ENCODE results near the gene DNAJB2.
"Not testable (repeated sequence)": the region's sequence is repeated elsewhere in the genome, so short reads cannot be mapped to it uniquely, and the experiment has no call there.

Gene DNAJB2

DNA sequence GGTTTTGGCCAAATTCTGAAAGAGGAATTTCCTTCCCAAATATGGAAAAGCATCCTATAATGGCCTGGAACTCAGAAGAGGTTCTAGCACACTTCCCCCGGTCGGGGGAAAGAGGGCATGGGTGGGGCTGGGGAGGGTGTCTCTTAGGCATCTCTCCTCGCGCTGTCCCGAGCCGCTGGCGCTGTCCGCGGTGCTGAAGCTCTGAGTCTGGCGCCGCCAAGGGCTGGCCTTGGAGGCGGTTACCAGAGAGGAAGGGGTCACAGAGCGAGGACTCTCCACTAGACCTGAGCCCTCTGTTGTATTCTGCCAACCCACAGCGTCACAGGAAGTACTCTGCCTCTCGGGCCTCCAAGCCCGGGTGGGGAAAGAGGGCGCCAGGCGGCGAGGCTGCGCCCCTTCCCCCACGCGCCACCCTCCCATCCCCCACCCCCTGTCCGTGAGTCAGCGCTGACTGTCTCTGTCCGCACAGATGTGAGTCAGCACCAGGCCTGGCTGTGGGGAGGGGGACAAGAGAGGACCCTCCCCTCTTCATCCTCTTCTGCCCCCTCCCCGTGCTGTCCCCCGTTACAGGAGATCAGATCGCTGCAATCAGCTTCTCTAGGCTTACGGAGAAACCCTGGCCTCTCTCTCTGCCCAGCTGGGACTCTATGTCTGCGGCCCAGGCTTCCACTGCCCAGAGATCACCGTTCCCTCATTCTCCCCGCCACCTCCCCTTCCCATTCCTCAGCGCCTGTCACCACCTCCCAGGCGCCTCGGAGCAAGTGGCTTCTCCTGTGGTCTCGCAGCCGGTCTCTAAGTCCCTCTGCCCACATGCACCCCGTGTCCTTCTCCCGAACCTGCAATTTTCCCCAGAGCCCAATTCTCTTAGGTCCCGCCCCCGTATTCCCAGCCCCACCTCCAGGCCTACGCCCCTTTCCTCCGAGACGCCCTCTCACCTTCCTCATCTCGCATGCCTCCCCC lies 29.3 kb downstream of the DNAJB2 start:
- Histone ChIP-seq H3K23ac (ENCODE audit: low read length) (no peak overlapping the region), H3K9ac (ENCODE audit: low read length) (no peak overlapping the region)
- WGBS (ENCODE audit: extremely low coverage, insufficient coverage, insufficient read length), result no CpG with 5 or more reads among the region's 45 CpGs

DNA sequence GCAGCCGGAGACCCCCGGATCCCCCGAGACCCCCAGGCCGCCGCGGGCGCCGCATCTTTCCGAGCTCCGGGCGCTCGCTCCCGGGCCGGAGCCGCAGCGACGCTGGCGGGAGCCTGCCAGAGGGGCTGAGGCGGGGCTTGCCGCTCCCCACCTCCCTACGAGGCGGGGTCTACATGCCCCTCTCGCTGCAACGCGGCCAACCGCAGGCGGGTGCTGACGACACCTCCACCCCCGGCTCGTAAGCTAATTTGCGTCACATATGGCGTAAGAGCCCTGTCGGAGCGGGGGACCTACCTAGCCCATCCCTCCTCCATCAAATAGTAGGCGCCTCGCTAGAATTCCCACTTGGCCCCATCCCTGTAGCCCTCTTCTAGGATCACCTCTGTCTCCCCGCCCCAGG lies 30.1 kb downstream of the DNAJB2 start, which contains the start of gene PTPRN:
TSS of gene PTPRN (minus strand) at position 124 of the 400 bp plus-strand sequence. CDS start at position 55, 69 bp downstream.
- no peak within 1 kb of the TSS for H2BK120ac ChIP-seq (ENCODE audit: insufficient read depth, low read length, poor library complexity)
- no CpG with 5 or more reads among the region's 37 CpGs for WGBS (ENCODE audit: extremely low coverage, insufficient coverage, insufficient read length)
- no peaks in the 10 kb centered on the region for H3K36me3 ChIP-seq (ENCODE audit: control insufficient read depth in 1 of 2, insufficient read depth in 2 of 2, low read length in 2 of 2)

More for the DNA sequence above, 29.3 kb downstream of the DNAJB2 start:
- Histone ChIP-seq H3K79me2 (ENCODE audit: control insufficient read depth, insufficient read depth, low read length, poor library complexity) (no peaks in the 10 kb centered on the region), H4K8ac (ENCODE audit: low read depth, low read length) (no peak overlapping the region), H2AK5ac (ENCODE audit: low read length) (no peak overlapping the region), H3K4me2 (ENCODE audit: low read length) (peak overlapping the region; percentile 63), H3K4me1 (ENCODE audit: control insufficient read depth in 1 of 2, insufficient read depth in 2 of 2, low read length in 2 of 2) (peaks cover 3 to 8% of the 10 kb centered on the region in 2 experiments), H3K14ac (ENCODE audit: low read length) (no peak overlapping the region), H2BK12ac (ENCODE audit: low read length) (no peak overlapping the region), H3K79me1 (ENCODE audit: low read length) (no peaks in the 10 kb centered on the region), H3K27ac (ENCODE audit: low read depth, low read length) (no peak overlapping the region), H3K4ac (ENCODE audit: low read depth, low read length) (no peak overlapping the region), H3K4me3 (ENCODE audit: low read depth, low read length) (peak overlapping the region; percentile 55), H4K91ac (ENCODE audit: low read depth, low read length) (no peak overlapping the region), H3K9me3 (ENCODE audit: insufficient read depth, low read depth, low read length) (no peaks in the 10 kb centered on the region), H2BK5ac (ENCODE audit: low read depth, low read length, poor library complexity) (no peak overlapping the region), H3K27me3 (ENCODE audit: insufficient read depth, low read length) (peaks cover 11% of the 10 kb centered on the region), H4K12ac (ENCODE audit: low read depth, low read length) (no peak overlapping the region), H3K18ac (ENCODE audit: low read length) (no peak overlapping the region), H2BK120ac (ENCODE audit: insufficient read depth, low read length, poor library complexity) (no peak overlapping the region), H3K36me3 (ENCODE audit: control insufficient read depth in 1 of 2, insufficient read depth in 2 of 2, low read length in 2 of 2) (no peaks in the 10 kb centered on the region), H2AFZ (ENCODE audit: insufficient read depth, low read length, poor library complexity) (no peak overlapping the region)
- DNase-seq, result peak; percentile 66 to 86

DNA sequence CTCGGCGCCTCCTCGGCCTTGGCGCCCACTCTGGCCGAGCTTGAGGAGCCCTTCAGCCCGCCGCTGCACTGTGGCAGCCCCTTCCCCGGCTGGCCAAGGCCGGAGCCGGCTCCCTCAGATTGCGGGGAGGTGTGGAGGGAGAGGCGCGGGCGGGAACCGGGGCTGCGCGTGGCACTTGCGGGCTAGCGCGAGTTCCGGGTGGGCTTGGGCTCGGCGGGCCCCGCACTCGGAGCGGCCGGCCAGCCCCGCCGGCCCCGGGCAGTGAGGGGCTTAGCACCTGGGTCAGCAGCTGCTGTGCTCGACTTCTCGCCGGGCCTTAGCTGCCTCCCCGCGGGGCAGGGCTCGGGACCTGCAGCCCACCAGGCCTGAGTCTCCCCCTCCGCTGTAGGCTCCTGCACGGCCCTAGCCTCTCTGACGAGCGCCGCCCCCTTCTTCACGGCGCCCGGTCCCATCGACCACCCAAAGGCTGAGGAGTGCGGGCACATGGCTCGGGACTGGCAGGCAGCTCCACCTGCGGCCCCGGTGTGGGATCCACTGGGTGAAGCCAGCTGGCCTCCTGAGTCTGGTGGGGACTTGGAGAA lies 33.6 kb downstream of the DNAJB2 start:
- H3K18ac ChIP-seq (ENCODE audit: low read length); H3K27ac ChIP-seq (ENCODE audit: low read depth, low read length); H3K9me3 ChIP-seq (ENCODE audit: insufficient read depth, low read depth, low read length); H2BK5ac ChIP-seq (ENCODE audit: low read depth, low read length, poor library complexity); H4K8ac ChIP-seq (ENCODE audit: low read depth, low read length); H2AFZ ChIP-seq (ENCODE audit: insufficient read depth, low read length, poor library complexity); H4K91ac ChIP-seq (ENCODE audit: low read depth, low read length); H3K4me1 ChIP-seq (ENCODE audit: control insufficient read depth in 1 of 2, insufficient read depth in 2 of 2, low read length in 2 of 2); H4K12ac ChIP-seq (ENCODE audit: low read depth, low read length); H3K36me3 ChIP-seq (ENCODE audit: control insufficient read depth in 1 of 2, insufficient read depth in 2 of 2, low read length in 2 of 2); H3K9ac ChIP-seq (ENCODE audit: low read length); DNase-seq; H2BK12ac ChIP-seq (ENCODE audit: low read length); H3K4me3 ChIP-seq (ENCODE audit: low read depth, low read length); H3K79me1 ChIP-seq (ENCODE audit: low read length); H2AK5ac ChIP-seq (ENCODE audit: low read length); H2BK120ac ChIP-seq (ENCODE audit: insufficient read depth, low read length, poor library complexity); H3K4me2 ChIP-seq (ENCODE audit: low read length); H3K79me2 ChIP-seq (ENCODE audit: control insufficient read depth, insufficient read depth, low read length, poor library complexity); H3K14ac ChIP-seq (ENCODE audit: low read length); H3K23ac ChIP-seq (ENCODE audit: low read length); H3K4ac ChIP-seq (ENCODE audit: low read depth, low read length): not testable (repeated sequence)
- H3K27me3 ChIP-seq (ENCODE audit: insufficient read depth, low read length), result peaks cover 11% of the 10 kb centered on the region
- no CpG with 5 or more reads among the region's 49 CpGs for WGBS (ENCODE audit: extremely low coverage, insufficient coverage, insufficient read length)

More for the DNA sequence above, 30.1 kb downstream of the DNAJB2 start, which contains the start of gene PTPRN:
- Histone ChIP-seq H3K18ac (ENCODE audit: low read length) (no peak within 1 kb of the TSS), H3K9me3 (ENCODE audit: insufficient read depth, low read depth, low read length) (no peaks in the 10 kb centered on the region), H3K79me2 (ENCODE audit: control insufficient read depth, insufficient read depth, low read length, poor library complexity) (no peaks in the 10 kb centered on the region), H3K23ac (ENCODE audit: low read length) (no peak within 1 kb of the TSS), H3K4me3 (ENCODE audit: low read depth, low read length) (peak within 1 kb of the TSS; percentile 55), H3K4me1 (ENCODE audit: control insufficient read depth in 1 of 2, insufficient read depth in 2 of 2, low read length in 2 of 2) (peaks cover 3 to 8% of the 10 kb centered on the region in 2 experiments), H3K27ac (ENCODE audit: low read depth, low read length) (no peak within 1 kb of the TSS), H3K27me3 (ENCODE audit: insufficient read depth, low read length) (peaks cover 11% of the 10 kb centered on the region), H2AFZ (ENCODE audit: insufficient read depth, low read length, poor library complexity) (no peak within 1 kb of the TSS), H3K79me1 (ENCODE audit: low read length) (no peaks in the 10 kb centered on the region), H3K4ac (ENCODE audit: low read depth, low read length) (no peak within 1 kb of the TSS), H3K4me2 (ENCODE audit: low read length) (peak within 1 kb of the TSS; percentile 63), H3K9ac (ENCODE audit: low read length) (no peak within 1 kb of the TSS), H2BK12ac (ENCODE audit: low read length) (no peak within 1 kb of the TSS), H2AK5ac (ENCODE audit: low read length) (no peak within 1 kb of the TSS), H4K12ac (ENCODE audit: low read depth, low read length) (no peak within 1 kb of the TSS), H4K91ac (ENCODE audit: low read depth, low read length) (no peak within 1 kb of the TSS), H3K14ac (ENCODE audit: low read length) (no peak within 1 kb of the TSS), H2BK5ac (ENCODE audit: low read depth, low read length, poor library complexity) (no peak within 1 kb of the TSS), H4K8ac (ENCODE audit: low read depth, low read length) (no peak within 1 kb of the TSS)
- DNase-seq, result no peak

DNA sequence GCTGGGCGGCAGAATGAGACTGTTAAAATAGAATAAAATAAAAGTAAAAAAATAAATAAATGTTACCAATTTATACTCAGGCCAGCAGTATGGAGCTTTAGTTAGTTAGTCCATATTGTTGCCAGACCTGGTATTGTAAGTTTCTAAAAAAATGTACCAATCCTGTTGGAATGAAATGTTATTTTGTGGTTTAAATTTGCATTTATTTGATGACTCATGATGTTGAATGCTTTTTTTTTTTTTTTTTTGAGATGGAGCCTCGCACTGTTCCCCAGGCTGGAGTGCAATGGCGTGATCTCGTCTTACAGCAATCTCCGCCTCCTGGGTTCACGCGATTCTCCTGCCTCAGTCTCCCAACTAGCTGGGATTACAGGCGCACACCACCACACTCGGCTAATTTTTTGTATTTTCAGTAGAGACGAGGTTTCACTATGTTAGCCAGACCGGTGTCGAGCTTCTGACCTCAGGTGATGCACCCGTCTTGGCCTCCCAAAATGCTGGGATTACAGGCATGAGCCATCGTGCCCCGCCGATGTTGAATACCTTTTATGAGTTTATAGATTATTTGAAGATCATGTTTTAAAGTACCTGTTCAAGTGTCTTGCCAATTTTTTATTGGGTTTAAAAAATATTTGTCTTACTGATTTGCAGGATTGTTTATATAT lies 35.8 kb downstream of the DNAJB2 start:
- no peak overlapping the region for H2BK12ac ChIP-seq (ENCODE audit: low read length)
- no peak for DNase-seq
- H3K4me1 ChIP-seq (ENCODE audit: control insufficient read depth in 1 of 2, insufficient read depth in 2 of 2, low read length in 2 of 2), result no peaks in the 10 kb centered on the region
- H3K18ac ChIP-seq (ENCODE audit: low read length), result no peak overlapping the region
- H2AK5ac ChIP-seq (ENCODE audit: low read length), result no peak overlapping the region
- no peaks in the 10 kb centered on the region for H3K9me3 ChIP-seq (ENCODE audit: insufficient read depth, low read depth, low read length)
- no peak overlapping the region for H3K9ac ChIP-seq (ENCODE audit: low read length)
- H2BK120ac ChIP-seq (ENCODE audit: insufficient read depth, low read length, poor library complexity), result no peak overlapping the region
- H3K36me3 ChIP-seq (ENCODE audit: control insufficient read depth in 1 of 2, insufficient read depth in 2 of 2, low read length in 2 of 2), result no peaks in the 10 kb centered on the region
- no CpG with 5 or more reads among the region's 16 CpGs for WGBS (ENCODE audit: extremely low coverage, insufficient coverage, insufficient read length)
- no peaks in the 10 kb centered on the region for H3K79me1 ChIP-seq (ENCODE audit: low read length)
- H3K4me3 ChIP-seq (ENCODE audit: low read depth, low read length), result no peak overlapping the region
- H4K91ac ChIP-seq (ENCODE audit: low read depth, low read length), result no peak overlapping the region
- no peak overlapping the region for H2BK5ac ChIP-seq (ENCODE audit: low read depth, low read length, poor library complexity)
- no peak overlapping the region for H3K14ac ChIP-seq (ENCODE audit: low read length)
- H3K27me3 ChIP-seq (ENCODE audit: insufficient read depth, low read length), result peaks cover 1% of the 10 kb centered on the region
- H3K27ac ChIP-seq (ENCODE audit: low read depth, low read length), result no peak overlapping the region
- H3K4me2 ChIP-seq (ENCODE audit: low read length), result no peak overlapping the region
- no peak overlapping the region for H2AFZ ChIP-seq (ENCODE audit: insufficient read depth, low read length, poor library complexity)
- no peak overlapping the region for H3K23ac ChIP-seq (ENCODE audit: low read length)
- H4K12ac ChIP-seq (ENCODE audit: low read depth, low read length), result no peak overlapping the region
- H3K4ac ChIP-seq (ENCODE audit: low read depth, low read length), result no peak overlapping the region
- no peak overlapping the region for H4K8ac ChIP-seq (ENCODE audit: low read depth, low read length)
- no peaks in the 10 kb centered on the region for H3K79me2 ChIP-seq (ENCODE audit: control insufficient read depth, insufficient read depth, low read length, poor library complexity)
